HT-29 (cell line): ENCODE results near the gene TMEM150B. TPM values are rescaled to one million over a fixed set of nuclear protein-coding genes. Genes with fewer than 3 reads are reported as not detected.

Experiments used
- DNase-seq: peaks from one replicate; pipeline ENCODE4 v3.0.0-alpha.2; 2015; ENCODE audit warnings: low spot score
- total RNA-seq: library from RNA; depleted of rRNA; stranded (reverse); fragments of >200 nt; shearing (Covaris generic); gene quantifications from 2 replicates; pipeline ENCODE4 v1.2.3, GENCODE V29; 2014; rRNA removed

Gene TMEM150B
- total RNA-seq, 1 experiment from 2014 or later, result 19.7 TPM

- no peak for DNase-seq
Measured at GRCh38 chr19:55279340-55279739, 45.8 kb downstream of the TMEM150B start.

- DNase-seq, result no peak
Measured at GRCh38 chr19:55278391-55279135, 46.6 kb downstream of the TMEM150B start.

GRCh38 chr19:55277494-55277893 is 47.6 kb downstream of the TMEM150B start:
- DNase-seq, result no peak

GRCh38 chr19:55276720-55277430 is 48.3 kb downstream of the TMEM150B start:
- DNase-seq, result no peak

GRCh38 chr19:55275851-55276719 is 49.1 kb downstream of the TMEM150B start:
- DNase-seq, result no peak

GRCh38 chr19:55273978-55274707 is 51.0 kb downstream of the TMEM150B start:
- DNase-seq, result no peak

GRCh38 chr19:55272142-55272541 is 53.0 kb downstream of the TMEM150B start:
- DNase-seq, result no peak

GRCh38 chr19:55270172-55270942 is 54.8 kb downstream of the TMEM150B start:
- DNase-seq, result no peak

GRCh38 chr19:55269299-55269698 is 55.8 kb downstream of the TMEM150B start:
- DNase-seq, result no peak

GRCh38 chr19:55266840-55267239 is 58.3 kb downstream of the TMEM150B start:
- no peak for DNase-seq

GRCh38 chr19:55266404-55266803 is 58.7 kb downstream of the TMEM150B start:
- no peak for DNase-seq

GRCh38 chr19:55265723-55266386 is 59.3 kb downstream of the TMEM150B start:
- DNase-seq, result no peak

GRCh38 chr19:55265173-55265572 is 60.0 kb downstream of the TMEM150B start:
- DNase-seq, result no peak

GRCh38 chr19:55264531-55264930 is 60.6 kb downstream of the TMEM150B start:
- DNase-seq, result no peak

Other genes with a start within 250 kb of the TMEM150B start
- gene EPS8L1, start 249.5 kb downstream of the TMEM150B start, total RNA-seq, result 543 and 612 TPM in 2 replicates
- 227 and 261 TPM in 2 replicates for gene PPP1R12C, start 207.7 kb downstream of the TMEM150B start, total RNA-seq
- gene TNNT1, start 176.1 kb downstream of the TMEM150B start, total RNA-seq, result 4.5 and 5.0 TPM in 2 replicates
- gene TNNI3, start 167.6 kb downstream of the TMEM150B start, total RNA-seq, result 11.1 and 20.3 TPM in 2 replicates
- gene DNAAF3, start 158.7 kb downstream of the TMEM150B start, total RNA-seq, result 17.3 and 21.1 TPM in 2 replicates
- gene SYT5, start 145.1 kb downstream of the TMEM150B start, total RNA-seq, result 0.71 and 1.5 TPM in 2 replicates
- 87.1 and 103 TPM in 2 replicates for gene PTPRH, start 115.8 kb downstream of the TMEM150B start, total RNA-seq
- gene TMEM86B, start 96.6 kb downstream of the TMEM150B start, total RNA-seq, result 9.9 and 10.6 TPM in 2 replicates
- 111 and 131 TPM in 2 replicates for gene PPP6R1, start 66.3 kb downstream of the TMEM150B start, total RNA-seq
- 173 and 177 TPM in 2 replicates for gene HSPBP1, start 45.2 kb downstream of the TMEM150B start, total RNA-seq
- 0.37 and 1.9 TPM in 2 replicates for gene BRSK1, start 41.3 kb downstream of the TMEM150B start, total RNA-seq
- 86.3 and 96.2 TPM in 2 replicates for gene KMT5C, start 14.5 kb upstream of the TMEM150B start, total RNA-seq
- 0.92 and 2.7 TPM in 2 replicates for gene COX6B2, start 29.4 kb upstream of the TMEM150B start, total RNA-seq
- gene GARIN5B, start 37.9 kb upstream of the TMEM150B start, total RNA-seq, result not detected in 2 replicates
- 0.31 and 2.8 TPM in 2 replicates for gene IL11, start 45.1 kb upstream of the TMEM150B start, total RNA-seq
- not detected in 2 replicates for gene TMEM190, start 51.5 kb upstream of the TMEM150B start, total RNA-seq
- 87.8 and 92.7 TPM in 2 replicates for gene TMEM238, start 59.0 kb upstream of the TMEM150B start, total RNA-seq
- 1,121 and 1,134 TPM in 2 replicates for gene RPL28, start 60.6 kb upstream of the TMEM150B start, total RNA-seq
- gene UBE2S, start 82.4 kb upstream of the TMEM150B start, total RNA-seq, result 2,696 and 2,806 TPM in 2 replicates
- not detected in 2 replicates for gene SHISA7, start 118.0 kb upstream of the TMEM150B start, total RNA-seq
- 323 and 339 TPM in 2 replicates for gene ISOC2, start 136.3 kb upstream of the TMEM150B start, total RNA-seq
- 0.41 and 0.83 TPM in 2 replicates for gene C19orf85, start 139.4 kb upstream of the TMEM150B start, total RNA-seq
- gene ZNF628, start 151.3 kb upstream of the TMEM150B start, total RNA-seq, result 29.9 TPM in 2 replicates
- 28.9 and 34.9 TPM in 2 replicates for gene NAT14, start 159.8 kb upstream of the TMEM150B start, total RNA-seq
- 0.18 TPM in 1 of 2 replicates, not detected in the other for gene SSC5D, start 163.1 kb upstream of the TMEM150B start, total RNA-seq
- gene SBK2, start 211.8 kb upstream of the TMEM150B start, total RNA-seq, result not detected in 2 replicates
- gene SBK3, start 220.2 kb upstream of the TMEM150B start, total RNA-seq, result 0.16 and 0.53 TPM in 2 replicates